Right atrium auricular region (tissue), 2 donors: ENCODE results near the gene MAL. TPM values are rescaled to one million over a fixed set of nuclear protein-coding genes. Genes with fewer than 3 reads are reported as not detected.
A peak's percentile ranks its signal among the peaks of the same experiment; 100 is the strongest.

Source experiments
- DNase-seq: peaks from one replicate; pipeline ENCODE4 v3.0.0-alpha.2; 2019; ENCODE audit warnings: low spot score
- H3K27ac ChIP-seq, 2 donors: fragments of 200-600 bp; sonication (generic); 1 replicate in 1 of 2; 2 replicates in 1 of 2; pipeline ENCODE4 v1.5.1; 2016 to 2019
- H3K27me3 ChIP-seq, 2 donors: fragments of 200-600 bp; sonication (generic); one replicate each; pipeline versions ENCODE4 v1.5.1 to v1.6.0; 2017 to 2019
- H3K36me3 ChIP-seq: fragments of 200-600 bp; sonication (generic); one replicate; pipeline ENCODE4 v1.5.1; 2016
- H3K4me1 ChIP-seq, 2 donors: fragments of 200-600 bp; sonication (generic); one replicate each; pipeline versions ENCODE4 v1.5.1 to v1.6.0; 2017 to 2019
- H3K4me3 ChIP-seq, 2 donors: fragments of 200-600 bp; sonication (generic); 1 replicate in 1 of 2; 2 replicates in 1 of 2; pipeline ENCODE4 v1.5.1; 2017 to 2019; ENCODE audit warnings: mild to moderate bottlenecking in 1 of 2, moderate library complexity in 1 of 2
- H3K9me3 ChIP-seq, 2 donors: fragments of 200-600 bp; sonication (generic); one replicate each; pipeline ENCODE4 v1.5.1; 2019
- CTCF ChIP-seq, 2 donors: fragments of 200-600 bp; sonication (generic); IDR thresholded peaks; one replicate each; pipeline ENCODE4 v1.5.1; 2019; ENCODE audit warnings: antibody characterized with exemption in 2 of 2
- total RNA-seq, 2 donors: library from RNA; depleted of rRNA; stranded (reverse); fragments of >200 nt; gene quantifications; one replicate each; pipeline ENCODE4 v1.1.0, GENCODE V29; 2016

MAL gene
- total RNA-seq, 2 donors from 2014 or later, result 7.4 to 8.7 TPM

GRCh38 chr2:94994914-94995552 is 30.5 kb upstream of the MAL start:
- no peaks in the 10 kb centered on the region for H3K4me1 ChIP-seq
- no peak overlapping the region for H3K27ac ChIP-seq
- no peaks in the 10 kb centered on the region for H3K27me3 ChIP-seq
- no peak overlapping the region for H3K4me3 ChIP-seq
- H3K9me3 ChIP-seq, result no peaks in the 10 kb centered on the region
- no peaks in the 10 kb centered on the region for H3K36me3 ChIP-seq
- DNase-seq, result no peak
- no peak for TF ChIP-seq CTCF (IDR thresholded peaks at IDR 0.05)

GRCh38 chr2:94995553-94996304 is 29.8 kb upstream of the MAL start:
- Histone ChIP-seq H3K27ac (no peak overlapping the region), H3K36me3 (no peaks in the 10 kb centered on the region), H3K4me3 (no peak overlapping the region), H3K9me3 (no peaks in the 10 kb centered on the region), H3K4me1 (no peaks in the 10 kb centered on the region), H3K27me3 (no peaks in the 10 kb centered on the region)
- no peak for DNase-seq
- TF ChIP-seq CTCF (IDR thresholded peaks at IDR 0.05), result no peak

- H3K4me1 ChIP-seq, result no peaks in the 10 kb centered on the region
- H3K27ac ChIP-seq, result no peak overlapping the region
- DNase-seq, result no peak
- no peaks in the 10 kb centered on the region for H3K27me3 ChIP-seq
- H3K9me3 ChIP-seq, result no peaks in the 10 kb centered on the region
- H3K4me3 ChIP-seq, result no peak overlapping the region
- TF ChIP-seq CTCF (IDR thresholded peaks at IDR 0.05), result no peak
- no peaks in the 10 kb centered on the region for H3K36me3 ChIP-seq
These were observed 29.0 kb upstream of the MAL start for GRCh38 chr2:94996305-94997100.

- H3K9me3 ChIP-seq, result no peaks in the 10 kb centered on the region
- H3K36me3 ChIP-seq, result no peaks in the 10 kb centered on the region
- peak in 1 of 2 donors; percentile 42 for TF ChIP-seq CTCF (IDR thresholded peaks at IDR 0.05)
- DNase-seq, result no peak
- H3K27me3 ChIP-seq, result no peaks in the 10 kb centered on the region
- H3K27ac ChIP-seq, result no peak overlapping the region
- peak overlapping the region; percentile 6 to 18 for H3K4me3 ChIP-seq
- no peaks in the 10 kb centered on the region for H3K4me1 ChIP-seq
These were observed 27.3 kb upstream of the MAL start for GRCh38 chr2:94997981-94998930.

GRCh38 chr2:94999431-94999883 is 26.1 kb upstream of the MAL start:
- H3K4me3 ChIP-seq, result no peak overlapping the region
- H3K9me3 ChIP-seq, result no peaks in the 10 kb centered on the region
- H3K27me3 ChIP-seq, result no peaks in the 10 kb centered on the region
- no peaks in the 10 kb centered on the region for H3K36me3 ChIP-seq
- no peak overlapping the region for H3K27ac ChIP-seq
- no peaks in the 10 kb centered on the region for H3K4me1 ChIP-seq
- DNase-seq, result no peak
- TF ChIP-seq CTCF (IDR thresholded peaks at IDR 0.05), result no peak
